K562 (cell line): ENCODE results near the gene SLC30A1. TPM values are rescaled to one million over a fixed set of nuclear protein-coding genes. Genes with fewer than 3 reads are reported as not detected.

Source experiments
- ARNT ChIP-seq, 2 experiments: fragments of 450-650 bp; IDR thresholded peaks; 2 replicates each; pipeline ENCODE4 v1.6.1; 2016; ENCODE audit warnings: mild to moderate bottlenecking in 1 of 2
- BCL6 ChIP-seq: fragments of 250-450 bp; sonication (Bioruptor Pico); IDR thresholded peaks from 2 replicates; pipeline ENCODE4 v1.4.0; 2020
- CAMTA2 ChIP-seq: fragments of 250-450 bp; sonication (Bioruptor Pico); conservative IDR thresholded peaks from 2 replicates; pipeline ENCODE4 v1.5.1; 2022
- CCAR2 ChIP-seq: fragments of 200-400 bp; formaldehyde crosslinking; IDR thresholded peaks from 2 replicates; pipeline ENCODE4 v1.6.1; 2017; ENCODE audit warnings: mild to moderate bottlenecking, low read depth, low read length
- CLOCK ChIP-seq: fragments of 250-450 bp; sonication (Bioruptor Pico); IDR thresholded peaks from 2 replicates; pipeline ENCODE4 v1.4.0; 2020; ENCODE audit warnings: mild to moderate bottlenecking, moderate library complexity, borderline replicate concordance
- CREB1 ChIP-seq, 2 experiments: sonication (generic) in 1 of 2; formaldehyde crosslinking in 1 of 2; IDR thresholded peaks; 2 replicates each; pipeline versions ENCODE4 v1.6.1 to v1.8.0; 2012 to 2022; ENCODE audit warnings: inconsistent platforms in 1 of 2, mild to moderate bottlenecking in 1 of 2, missing genetic modification reagents in 1 of 2, moderate library complexity in 1 of 2
- E2F1 ChIP-seq: sonication (generic); formaldehyde crosslinking; IDR thresholded peaks from 2 replicates; pipeline ENCODE4 v1.8.1; 2023; ENCODE audit warnings: mild to moderate bottlenecking, missing genetic modification reagents, moderate library complexity
- E2F6 ChIP-seq, 2 experiments: IDR thresholded peaks; 2 replicates each; pipeline ENCODE4 v1.6.1; 2011; ENCODE audit warnings: borderline replicate concordance in 1 of 2, control low read depth in 1 of 2, low read depth in 1 of 2, low read length in 1 of 2, mild to moderate bottlenecking in 1 of 2, mixed read lengths in 1 of 2, moderate library complexity in 1 of 2; ENCODE audit not compliant: insufficient read depth in 1 of 2, insufficient read length in 1 of 2, poor library complexity in 1 of 2, severe bottlenecking in 1 of 2; ENCODE audit errors: extremely low read depth in 1 of 2
- HMGXB4 ChIP-seq: sonication (generic); formaldehyde crosslinking; IDR thresholded peaks from 2 replicates; pipeline ENCODE4 v1.8.1; 2023; ENCODE audit warnings: mild to moderate bottlenecking, missing genetic modification reagents
- NELFE ChIP-seq: IDR thresholded peaks from 2 replicates; pipeline ENCODE4 v1.6.1; 2011; ENCODE audit warnings: mild to moderate bottlenecking; ENCODE audit not compliant: insufficient read depth, insufficient read length
- PHF8 ChIP-seq: fragments of 200-600 bp; sonication (generic); IDR thresholded peaks from 2 replicates; pipeline ENCODE4 v1.6.1; 2012; ENCODE audit warnings: mixed run types, mild to moderate bottlenecking, inconsistent platforms, low read length, moderate library complexity, borderline replicate concordance
- PTBP1 ChIP-seq: fragments of 200-400 bp; formaldehyde crosslinking; IDR thresholded peaks from 2 replicates; pipeline ENCODE4 v1.6.1; 2017; ENCODE audit warnings: low read depth, low read length
- RBFOX2 ChIP-seq: fragments of 200-400 bp; formaldehyde crosslinking; IDR thresholded peaks from 2 replicates; pipeline ENCODE4 v1.6.1; 2017; ENCODE audit warnings: low read depth, mild to moderate bottlenecking, low read length, moderate library complexity
- SMAD3 ChIP-seq: fragments of 450-650 bp; formaldehyde crosslinking; conservative IDR thresholded peaks from 2 replicates; pipeline ENCODE4 v1.4.0; 2020; ENCODE audit warnings: mild to moderate bottlenecking
- ZBTB1 ChIP-seq: sonication (generic); formaldehyde crosslinking; IDR thresholded peaks from 2 replicates; pipeline ENCODE4 v1.8.1; 2023; ENCODE audit warnings: missing genetic modification reagents, low read depth, mild to moderate bottlenecking, borderline replicate concordance
- ZNF449 ChIP-seq: fragments of 250-450 bp; sonication (Bioruptor Pico); IDR thresholded peaks from 2 replicates; pipeline ENCODE4 v1.8.0; 2022; ENCODE audit warnings: moderate library complexity, mild to moderate bottlenecking, inconsistent platforms
- ZNF668 ChIP-seq: fragments of 250-450 bp; sonication (Bioruptor Pico); IDR thresholded peaks from 2 replicates; pipeline ENCODE4 v1.8.0; 2022; ENCODE audit warnings: mild to moderate bottlenecking, inconsistent platforms
- polyA plus RNA-seq, 8 experiments: library from polyadenylated mRNA; depleted of rRNA in 4 of 8; stranded (reverse) in 5 of 8; unstranded in 3 of 8; fragments of >200 nt; fragmentation: Nextera tagmentation in 2 of 8; fragmentation: Illumina TruSeq in 1 of 8; extraction: Ambion mirVana in 2 of 8; extraction: Trizol in 1 of 8; gene quantifications; 2 replicates each; pipeline versions ENCODE4 v1.2.1 to v1.2.3, GENCODE V29; 2011 to 2014; ENCODE audit warnings: inconsistent platforms in 1 of 8, missing spikeins in 1 of 8
- total RNA-seq, 7 experiments: library from RNA; depleted of rRNA in 6 of 7; stranded (reverse); fragments of >200 nt in 6 of 7; fragmentation: Illumina TruSeq in 2 of 7; extraction: Trizol in 2 of 7; gene quantifications; 2 replicates each; pipeline versions ENCODE4 v1.2.1 to v1.2.3, GENCODE V29; 2011 to 2021; ENCODE audit warnings: low replicate concordance in 1 of 7

Gene SLC30A1
- total and polyA plus RNA-seq, 9 of the 15 experiments (the other 6 are each of a cell fraction or from before 2014, with no cell fraction given): 4.1 to 14.4 (median 6.6) TPM

GRCh38 chr1:211613108-211613947, 34.4 kb upstream of the SLC30A1 start (continued):
- TF ChIP-seq PHF8 (peak; percentile 56; the same call in 1 of the 2 replicates), CREB1 (IDR thresholded peaks at IDR 0.05) (peak; percentile 19; the same call in 1 of the 2 replicates), CREB1 (CRISPR knock-in tag; IDR thresholded peaks at IDR 0.05) (no peak; the same call in 1 of the 2 replicates), RBFOX2 (no peak), ZBTB1 (no peak), BCL6 (CRISPR knock-in tag) (peak; percentile 81; the same call in 1 of the 2 replicates), CLOCK (CRISPR knock-in tag) (no peak), CCAR2 (no peak), ZNF668 (CRISPR knock-in tag) (peak; percentile 33), PTBP1 (no peak), HMGXB4 (CRISPR knock-in tag) (no peak), SMAD3 (CRISPR knock-in tag) (peak; percentile 56; the same call in 1 of the 2 replicates), CAMTA2 (CRISPR knock-in tag) (0 out of 2 replicates have a peak, but pooled peaks have one; percentile 60), E2F6 (IDR thresholded peaks at IDR 0.05; ENCODE audit: borderline replicate concordance in 1 of 2, extremely low read depth in 1 of 2, insufficient read depth in 1 of 2, insufficient read length in 1 of 2, low read depth in 1 of 2, low read length in 1 of 2, poor library complexity in 1 of 2, severe bottlenecking in 1 of 2) (peak; percentile 53 to 70), ARNT (IDR thresholded peaks at IDR 0.05) (peak; percentile 47 to 58; a peak in 2 of 4 replicates), NELFE (no peak), E2F1 (peak; percentile 75), ZNF449 (CRISPR knock-in tag) (peak; percentile 72; the same call in 1 of the 2 replicates)
